NB4 (cell line): ENCODE data around the gene TRPM6.

Source experiments
- DNase-seq: peaks from one replicate; pipeline ENCODE4 v3.0.0; 2010; ENCODE audit warnings: low read depth
- H3K4me3 ChIP-seq: one replicate; pipeline ENCODE4 v1.5.1; 2011; ENCODE audit warnings: mild to moderate bottlenecking, low read depth, low read length, moderate library complexity
- CTCF ChIP-seq: IDR thresholded peaks from one replicate; pipeline ENCODE4 v1.5.1; 2012; ENCODE audit warnings: low read depth, low read length
- MAX ChIP-seq: IDR thresholded peaks from 2 replicates; pipeline ENCODE4 v1.6.1; 2011; ENCODE audit warnings: low read depth, low read length
- MYC ChIP-seq: IDR thresholded peaks from 2 replicates; pipeline ENCODE4 v1.6.1; 2011; ENCODE audit warnings: low read depth, low read length
- POLR2A ChIP-seq: IDR thresholded peaks from 2 replicates; pipeline ENCODE4 v1.6.1; 2011; ENCODE audit warnings: mild to moderate bottlenecking; ENCODE audit not compliant: insufficient read length; ENCODE audit errors: extremely low read depth

TRPM6 gene

GRCh38 chr9:74696520-74696919, 191.2 kb downstream of the TRPM6 start:
- TF ChIP-seq POLR2A (no peak), MYC (no peak)
- no peak overlapping the region for H3K4me3 ChIP-seq
- DNase-seq = no peak

- DNase-seq = no peak
- TF ChIP-seq MYC (no peak), CTCF (no peak), POLR2A (no peak), MAX (no peak)
- no peak overlapping the region for H3K4me3 ChIP-seq
Measured at GRCh38 chr9:74691058-74691457, 196.7 kb downstream of the TRPM6 start.

- no peak for DNase-seq
- TF ChIP-seq POLR2A = no peak
- TF ChIP-seq MAX = no peak
- TF ChIP-seq MYC = no peak
- no peak for TF ChIP-seq CTCF
- no peak overlapping the region for H3K4me3 ChIP-seq
Measured at GRCh38 chr9:74683322-74683721, 204.4 kb downstream of the TRPM6 start.

GRCh38 chr9:74681906-74682305, 205.8 kb downstream of the TRPM6 start:
- no peak for DNase-seq
- no peak overlapping the region for H3K4me3 ChIP-seq
- TF ChIP-seq MYC = no peak
- TF ChIP-seq CTCF = no peak
- no peak for TF ChIP-seq MAX
- TF ChIP-seq POLR2A = no peak

- H3K4me3 ChIP-seq = no peak overlapping the region
Measured at GRCh38 chr9:74674077-74674476, 213.6 kb downstream of the TRPM6 start.

More at GRCh38 chr9:74674077-74674476, 213.6 kb downstream of the TRPM6 start:
- no peak for DNase-seq
- no peak for TF ChIP-seq MYC
- TF ChIP-seq CTCF = no peak
- TF ChIP-seq POLR2A = no peak
- TF ChIP-seq MAX = no peak
